HepG2 (cell line): ENCODE results near the gene CADPS2. TPM values are rescaled to one million over a fixed set of nuclear protein-coding genes. Genes with fewer than 3 reads are reported as not detected.
A peak's percentile ranks its signal among the peaks of the same experiment; 100 is the strongest.
"Not testable (repeated sequence)": the region's sequence is repeated elsewhere in the genome, so short reads cannot be mapped to it uniquely, and the experiment has no call there.

Experiments used
- ATAC-seq: fragments of 200-7000 bp; cut with Tn5 transposase; 3 replicates; pipeline ENCODE4 v1.9.1; 2020; ENCODE audit warnings: mild to moderate bottlenecking, moderate library complexity
- BruUV-seq: library from RNA; stranded (reverse); fragments of 400-500 nt; replicated peaks from 2 replicates; lab custom pipeline; 2021; lab: Mats Ljungman, UMichigan
- CTCF ChIA-PET: fragments of 300-600 bp; formaldehyde crosslinking; extraction: SDS; loops from one replicate; lab custom pipeline; 2021; ENCODE audit warnings: low total read pairs, inconsistent platforms, low intra/inter-chr PET ratio; lab: Yijun Ruan, JAX
- POLR2A ChIA-PET: fragments of 350-600 bp; sonication (Branson Sonifier 250); formaldehyde crosslinking; loops from one replicate; lab custom pipeline; 2020; ENCODE audit warnings: antibody characterized with exemption, inconsistent platforms; lab: Yijun Ruan, JAX
- DNase-seq: peaks from one replicate; pipeline ENCODE4 v3.0.0-alpha.2; 2015; ENCODE audit warnings: low spot score
- FAIRE-seq: peaks from 3 replicates; lab custom pipeline; 2011; peaks lifted over from hg19 to GRCh38; lab: Jason Lieb, UNC
- H2AFZ ChIP-seq: one replicate; pipeline ENCODE4 v1.6.1; 2011; ENCODE audit warnings: low read length, inconsistent platforms
- H3K27ac ChIP-seq: fragments of 300-600 bp; 3 replicates; pipeline ENCODE4 v1.8.0; 2011; ENCODE audit warnings: mixed run types, mild to moderate bottlenecking, mixed read lengths, low read length, inconsistent platforms; ENCODE audit not compliant: insufficient read depth; ENCODE audit errors: extremely low read length
- H3K27me3 ChIP-seq, 2 experiments: fragments of 200-600 bp in 1 of 2; 2 replicates in 1 of 2; 3 replicates in 1 of 2; pipeline versions ENCODE4 v1.6.0 to v1.8.0; 2011; ENCODE audit warnings: low read length in 2 of 2, mild to moderate bottlenecking in 2 of 2, moderate library complexity in 2 of 2, inconsistent platforms in 1 of 2; ENCODE audit not compliant: insufficient read depth in 2 of 2, control insufficient read depth in 1 of 2
- H3K36me3 ChIP-seq, 2 experiments: fragments of 200-600 bp in 1 of 2; replicated peaks in 1 of 2; 2 replicates in 1 of 2; 3 replicates in 1 of 2; pipeline versions ENCODE4 v1.5.1 to v1.8.0; 2011; ENCODE audit warnings: low read length in 2 of 2, inconsistent platforms in 1 of 2; ENCODE audit not compliant: insufficient read depth in 2 of 2, control insufficient read depth in 1 of 2
- H3K4me1 ChIP-seq: 2 replicates; pipeline ENCODE4 v1.5.1; 2012; ENCODE audit warnings: low read length, inconsistent platforms; ENCODE audit not compliant: insufficient read depth
- H3K4me2 ChIP-seq: 2 replicates; pipeline ENCODE4 v1.6.0; 2011; ENCODE audit warnings: low read depth, low read length, inconsistent platforms
- H3K4me3 ChIP-seq, 3 experiments: fragments of 200-600 bp in 1 of 3; sonication (generic), shearing (Covaris generic) in 1 of 3; replicated peaks in 1 of 3; 2 replicates each; pipeline ENCODE4 v1.5.1; 2011 to 2016; ENCODE audit warnings: low read length in 3 of 3, inconsistent platforms in 2 of 3, low read depth in 2 of 3, mild to moderate bottlenecking in 2 of 3, control low read depth in 1 of 3, mixed read lengths in 1 of 3; ENCODE audit not compliant: insufficient read depth in 1 of 3
- H3K79me2 ChIP-seq: one replicate; pipeline ENCODE4 v1.6.1; 2011; ENCODE audit warnings: low read length, inconsistent platforms; ENCODE audit not compliant: insufficient read depth
- H3K9ac ChIP-seq: 2 replicates; pipeline ENCODE4 v1.6.0; 2011; ENCODE audit warnings: mild to moderate bottlenecking, low read depth, low read length, inconsistent platforms; ENCODE audit not compliant: insufficient read depth
- H3K9me3 ChIP-seq: 2 replicates; pipeline ENCODE4 v1.5.1; 2012; ENCODE audit warnings: mild to moderate bottlenecking, low read length
- H4K20me1 ChIP-seq: 2 replicates; pipeline ENCODE4 v1.6.0; 2011; ENCODE audit warnings: inconsistent platforms, mild to moderate bottlenecking, low read length, moderate library complexity; ENCODE audit not compliant: insufficient read depth
- MED8 ChIP-seq: sonication (generic); formaldehyde crosslinking; IDR thresholded peaks from 2 replicates; pipeline ENCODE4 v1.8.1; 2023; ENCODE audit warnings: mild to moderate bottlenecking, missing genetic modification reagents; ENCODE audit not compliant: insufficient replicate concordance
- SUZ12 ChIP-seq: fragments of 150-350 bp; IDR thresholded peaks from 2 replicates; pipeline ENCODE4 v1.6.1; 2014; ENCODE audit warnings: low read depth, low read length
- YY1 ChIP-seq: IDR thresholded peaks from 2 replicates; pipeline ENCODE4 v1.6.1; 2011; ENCODE audit warnings: low read length, low read depth, moderate library complexity, mild to moderate bottlenecking; ENCODE audit not compliant: insufficient read depth, insufficient replicate concordance
- ZBTB42 ChIP-seq: sonication (generic); formaldehyde crosslinking; IDR thresholded peaks from 2 replicates; pipeline ENCODE4 v1.5.0; 2020; ENCODE audit warnings: mild to moderate bottlenecking, missing genetic modification reagents
- ZNF468 ChIP-seq: sonication (generic); formaldehyde crosslinking; IDR thresholded peaks from 2 replicates; pipeline ENCODE4 v1.8.0; 2022; ENCODE audit warnings: mild to moderate bottlenecking, moderate library complexity, missing genetic modification reagents
- ZNF644 ChIP-seq: IDR thresholded peaks from 2 replicates; pipeline ENCODE4 v1.6.1; 2016; ENCODE audit warnings: low read depth
- WGBS: methylation state at CpG from one replicate; pipeline ENCODE4 v1.1.6; 2017; ENCODE audit warnings: low lambda C conversion rate; 5-methylcytosine and 5-hydroxymethylcytosine counted together
- in situ Hi-C: cut with HindIII; loops from 2 replicates; pipeline ENCODE4 v1.10.0; 2017; ENCODE audit warnings: low pct_unique_long_range_greater_than_20kb; ENCODE audit not compliant: extremely low pct_ligation_motif_present
- intact Hi-C: fragments of 100-400 bp; cut with micrococcal nuclease; formaldehyde crosslinking; loops from one replicate; pipeline ENCODE4 v1.10.0; 2022; ENCODE audit not compliant: unreplicated experiment
- polyA plus RNA-seq, 8 experiments: library from polyadenylated mRNA; depleted of rRNA in 3 of 8; stranded (reverse) in 7 of 8; unstranded in 1 of 8; fragments of >200 nt; fragmentation: Illumina TruSeq in 4 of 8; extraction: Trizol in 4 of 8; gene quantifications; 2 replicates each; pipeline versions ENCODE4 v1.2.1 to v1.2.3, GENCODE V29; 2011 to 2016; ENCODE audit warnings: low read depth in 4 of 8, missing spikeins in 1 of 8, mixed read lengths in 1 of 8; ENCODE audit not compliant: insufficient read depth in 1 of 8
- total RNA-seq, 5 experiments: library from RNA; depleted of rRNA; stranded (reverse); fragments of >200 nt; fragmentation: Illumina TruSeq; extraction: Trizol; gene quantifications; 2 replicates each; pipeline ENCODE4 v1.2.3, GENCODE V29; 2016; ENCODE audit warnings: low read depth in 1 of 5
- TF ChIP-seq, protein P1 (sequence below): sonication (generic); formaldehyde crosslinking; IDR thresholded peaks from 2 replicates; pipeline ENCODE4 v1.5.0; 2020; ENCODE audit warnings: mild to moderate bottlenecking, missing genetic modification reagents, moderate library complexity
- TF ChIP-seq, protein P2 (sequence below): sonication (generic); formaldehyde crosslinking; IDR thresholded peaks from 2 replicates; pipeline ENCODE4 v1.4.0; 2020; ENCODE audit warnings: missing genetic modification reagents
- TF ChIP-seq, protein P3 (sequence below): sonication (generic); formaldehyde crosslinking; IDR thresholded peaks from 2 replicates; pipeline ENCODE4 v1.8.1; 2023; ENCODE audit warnings: mild to moderate bottlenecking, missing genetic modification reagents, borderline replicate concordance
- TF ChIP-seq, protein P4 (sequence below): sonication (generic); formaldehyde crosslinking; IDR thresholded peaks from 2 replicates; pipeline ENCODE4 v1.8.0; 2022; ENCODE audit warnings: missing genetic modification reagents, mild to moderate bottlenecking, inconsistent platforms, borderline replicate concordance

Gene CADPS2
- total and polyA plus RNA-seq, 2 of the 13 experiments (the other 11 are each of a cell fraction or from before 2014, with no cell fraction given), result 17.6 to 43.8 TPM

DNA sequence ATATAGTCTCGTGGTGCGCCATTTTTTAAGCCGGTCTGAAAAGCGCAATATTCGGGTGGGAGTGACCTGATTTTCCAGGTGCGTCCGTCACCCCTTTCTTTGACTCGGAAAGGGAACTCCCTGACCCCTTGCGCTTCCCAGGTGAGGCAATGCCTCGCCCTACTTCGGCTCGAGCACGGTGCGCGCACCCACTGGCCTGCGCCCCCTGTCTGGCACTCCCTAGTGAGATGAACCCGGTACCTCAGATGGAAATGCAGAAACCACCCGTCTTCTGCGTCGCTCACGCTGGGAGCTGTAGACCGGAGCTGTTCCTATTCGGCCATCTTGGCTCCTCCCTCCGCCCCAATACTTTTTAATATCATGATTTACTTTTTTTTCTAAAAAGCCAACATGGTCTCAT, 601.7 kb downstream of the CADPS2 start:
- FAIRE-seq, H3K27ac ChIP-seq, POLR2A ChIA-PET, H3K9ac ChIP-seq, CTCF ChIA-PET, H3K27me3 ChIP-seq, H3K9me3 ChIP-seq, H3K79me2 ChIP-seq, DNase-seq, BruUV-seq, H3K36me3 ChIP-seq, in situ Hi-C loops: not testable (repeated sequence)
- H3K4me2 ChIP-seq, result peak overlapping the region; percentile 36; the same call in 1 of the 2 replicates
- WGBS, result 74% methylated on average over 12 of the region's 24 CpGs
- TF ChIP-seq, protein P1, sequence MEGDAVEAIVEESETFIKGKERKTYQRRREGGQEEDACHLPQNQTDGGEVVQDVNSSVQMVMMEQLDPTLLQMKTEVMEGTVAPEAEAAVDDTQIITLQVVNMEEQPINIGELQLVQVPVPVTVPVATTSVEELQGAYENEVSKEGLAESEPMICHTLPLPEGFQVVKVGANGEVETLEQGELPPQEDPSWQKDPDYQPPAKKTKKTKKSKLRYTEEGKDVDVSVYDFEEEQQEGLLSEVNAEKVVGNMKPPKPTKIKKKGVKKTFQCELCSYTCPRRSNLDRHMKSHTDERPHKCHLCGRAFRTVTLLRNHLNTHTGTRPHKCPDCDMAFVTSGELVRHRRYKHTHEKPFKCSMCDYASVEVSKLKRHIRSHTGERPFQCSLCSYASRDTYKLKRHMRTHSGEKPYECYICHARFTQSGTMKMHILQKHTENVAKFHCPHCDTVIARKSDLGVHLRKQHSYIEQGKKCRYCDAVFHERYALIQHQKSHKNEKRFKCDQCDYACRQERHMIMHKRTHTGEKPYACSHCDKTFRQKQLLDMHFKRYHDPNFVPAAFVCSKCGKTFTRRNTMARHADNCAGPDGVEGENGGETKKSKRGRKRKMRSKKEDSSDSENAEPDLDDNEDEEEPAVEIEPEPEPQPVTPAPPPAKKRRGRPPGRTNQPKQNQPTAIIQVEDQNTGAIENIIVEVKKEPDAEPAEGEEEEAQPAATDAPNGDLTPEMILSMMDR (CRISPR knock-in tag), result 0 out of 2 replicates have a peak, but pooled peaks have one; percentile 13
- TF ChIP-seq, protein P2, sequence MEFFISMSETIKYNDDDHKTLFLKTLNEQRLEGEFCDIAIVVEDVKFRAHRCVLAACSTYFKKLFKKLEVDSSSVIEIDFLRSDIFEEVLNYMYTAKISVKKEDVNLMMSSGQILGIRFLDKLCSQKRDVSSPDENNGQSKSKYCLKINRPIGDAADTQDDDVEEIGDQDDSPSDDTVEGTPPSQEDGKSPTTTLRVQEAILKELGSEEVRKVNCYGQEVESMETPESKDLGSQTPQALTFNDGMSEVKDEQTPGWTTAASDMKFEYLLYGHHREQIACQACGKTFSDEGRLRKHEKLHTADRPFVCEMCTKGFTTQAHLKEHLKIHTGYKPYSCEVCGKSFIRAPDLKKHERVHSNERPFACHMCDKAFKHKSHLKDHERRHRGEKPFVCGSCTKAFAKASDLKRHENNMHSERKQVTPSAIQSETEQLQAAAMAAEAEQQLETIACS (CRISPR knock-in tag), result peak; percentile 69
- peak; percentile 33 for TF ChIP-seq YY1
- TF ChIP-seq, all 625 proteins: peak for 3; not testable (repeated sequence) for 622
- intact Hi-C loops, H3K4me3 ChIP-seq, H2AFZ ChIP-seq, H4K20me1 ChIP-seq, H3K4me1 ChIP-seq, ATAC-seq: not testable (repeated sequence)

DNA sequence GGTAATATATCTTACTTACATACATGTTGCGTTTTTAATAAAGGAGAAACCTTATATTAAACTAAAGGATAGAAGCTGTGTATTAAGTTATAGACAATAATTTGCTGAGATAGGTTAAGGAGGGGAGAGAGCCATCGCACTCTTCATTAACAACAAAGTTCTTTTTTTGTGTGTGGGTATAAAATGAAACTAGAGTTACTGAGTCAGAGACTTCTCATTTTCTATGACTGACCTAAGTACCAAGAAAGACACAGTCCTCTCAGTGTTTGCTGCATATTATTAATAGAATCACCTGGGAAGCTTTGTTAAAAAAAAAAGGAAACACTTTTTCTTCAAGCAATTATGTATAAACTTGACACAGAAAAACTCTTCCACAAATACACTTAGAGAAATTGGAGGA, 613.1 kb downstream of the CADPS2 start:
- no peaks in the 10 kb centered on the region for H3K4me1 ChIP-seq
- FAIRE-seq (no peak), DNase-seq (no peak), ATAC-seq (no peak)
- H3K4me2 ChIP-seq, result no peak overlapping the region
- in situ Hi-C loops, result no loop called here
- no peaks in the 10 kb centered on the region for H3K36me3 ChIP-seq
- no peaks in the 10 kb centered on the region for H3K9me3 ChIP-seq
- WGBS, result 23% methylated on average over 2 of the region's 2 CpGs
- H4K20me1 ChIP-seq, result no peaks in the 10 kb centered on the region
- H3K79me2 ChIP-seq, result no peaks in the 10 kb centered on the region
- H3K4me3 ChIP-seq, result no peak overlapping the region
- intact Hi-C loops, result no loop called here
- ChIA-PET POLR2A (no interaction called here), CTCF (no interaction called here)
- H3K27me3 ChIP-seq, result no peaks in the 10 kb centered on the region; a peak in 1 of 5 replicates
- no peak overlapping the region for H3K27ac ChIP-seq
- BruUV-seq, result no TSS peak
- no peak overlapping the region for H2AFZ ChIP-seq
- H3K9ac ChIP-seq, result no peak overlapping the region
- TF ChIP-seq SUZ12 (no peak), ZBTB42 (CRISPR knock-in tag) (no peak), MED8 (CRISPR knock-in tag) (no peak), ZNF644 (CRISPR knock-in tag) (no peak), ZNF468 (CRISPR knock-in tag) (no peak)
- TF ChIP-seq, protein P3, sequence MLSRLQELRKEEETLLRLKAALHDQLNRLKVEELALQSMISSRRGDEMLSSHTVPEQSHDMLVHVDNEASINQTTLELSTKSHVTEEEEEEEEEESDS (CRISPR knock-in tag), result no peak
- TF ChIP-seq, protein P4, sequence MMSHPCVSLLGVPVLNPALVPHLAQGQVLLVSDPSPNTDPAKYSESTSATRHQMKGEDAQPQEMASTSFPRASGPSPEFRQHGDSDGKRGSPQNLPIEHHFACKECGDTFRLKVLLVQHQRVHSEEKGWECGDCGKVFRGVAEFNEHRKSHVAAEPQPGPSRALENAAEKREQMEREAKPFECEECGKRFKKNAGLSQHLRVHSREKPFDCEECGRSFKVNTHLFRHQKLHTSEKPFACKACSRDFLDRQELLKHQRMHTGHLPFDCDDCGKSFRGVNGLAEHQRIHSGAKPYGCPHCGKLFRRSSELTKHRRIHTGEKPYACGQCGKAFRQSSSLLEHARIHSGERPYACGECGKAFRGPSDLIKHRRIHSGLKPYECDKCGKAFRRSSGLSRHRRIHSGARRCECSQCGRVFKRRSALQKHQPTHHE, result no peak
